ENCODE measurements around the gene FBLL1.

FBLL1 gene

GRCh38 chr5:168552146-168552545 is 23.0 kb downstream of the FBLL1 start:
- peak; percentile 47 for DNase-seq (ENCODE audit: low read depth)
- TF ChIP-seq, protein P1, sequence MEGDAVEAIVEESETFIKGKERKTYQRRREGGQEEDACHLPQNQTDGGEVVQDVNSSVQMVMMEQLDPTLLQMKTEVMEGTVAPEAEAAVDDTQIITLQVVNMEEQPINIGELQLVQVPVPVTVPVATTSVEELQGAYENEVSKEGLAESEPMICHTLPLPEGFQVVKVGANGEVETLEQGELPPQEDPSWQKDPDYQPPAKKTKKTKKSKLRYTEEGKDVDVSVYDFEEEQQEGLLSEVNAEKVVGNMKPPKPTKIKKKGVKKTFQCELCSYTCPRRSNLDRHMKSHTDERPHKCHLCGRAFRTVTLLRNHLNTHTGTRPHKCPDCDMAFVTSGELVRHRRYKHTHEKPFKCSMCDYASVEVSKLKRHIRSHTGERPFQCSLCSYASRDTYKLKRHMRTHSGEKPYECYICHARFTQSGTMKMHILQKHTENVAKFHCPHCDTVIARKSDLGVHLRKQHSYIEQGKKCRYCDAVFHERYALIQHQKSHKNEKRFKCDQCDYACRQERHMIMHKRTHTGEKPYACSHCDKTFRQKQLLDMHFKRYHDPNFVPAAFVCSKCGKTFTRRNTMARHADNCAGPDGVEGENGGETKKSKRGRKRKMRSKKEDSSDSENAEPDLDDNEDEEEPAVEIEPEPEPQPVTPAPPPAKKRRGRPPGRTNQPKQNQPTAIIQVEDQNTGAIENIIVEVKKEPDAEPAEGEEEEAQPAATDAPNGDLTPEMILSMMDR (IDR thresholded peaks at IDR 0.05; ENCODE audit: control insufficient read depth, insufficient read depth, low read depth, low read length, missing control alignments): no peak
- H3K4me3 ChIP-seq (ENCODE audit: control insufficient read depth, low read depth, low read length): no peak overlapping the region

DNA sequence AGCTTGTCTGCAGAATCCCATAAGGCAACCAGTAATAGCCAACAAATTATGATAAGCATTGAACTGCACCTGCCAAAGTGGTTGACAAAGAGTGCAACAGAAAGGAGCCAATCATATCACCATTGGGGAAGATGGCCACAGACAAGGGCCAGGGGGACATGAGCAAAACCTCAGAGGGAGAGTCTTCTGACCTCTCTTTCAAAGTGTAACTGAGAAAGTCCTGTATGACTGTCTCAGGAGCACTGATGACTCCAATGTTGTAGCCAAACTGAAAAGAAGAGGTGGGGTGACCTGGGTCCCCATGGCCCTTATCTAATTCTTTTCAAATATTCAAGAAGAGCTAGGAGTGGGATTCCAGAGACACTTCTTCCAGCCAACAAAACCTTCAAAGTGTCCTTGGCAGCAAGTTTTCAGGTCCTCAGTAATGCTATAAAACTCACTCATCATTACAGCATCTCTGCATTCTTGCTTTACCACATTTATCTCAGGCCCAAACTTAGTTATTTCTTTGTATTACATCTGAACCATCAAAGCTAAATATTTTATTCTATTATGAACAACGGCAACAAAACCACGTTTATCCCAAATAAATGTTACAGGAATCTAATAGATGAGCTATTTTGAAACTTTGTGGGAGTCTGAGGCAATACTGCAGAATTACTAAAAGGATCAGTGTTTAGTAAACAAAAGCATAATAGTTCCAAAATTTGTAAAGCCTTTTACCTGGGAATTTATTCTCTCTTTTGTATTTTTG is 24.4 kb downstream of the FBLL1 start:
- no peak for DNase-seq (ENCODE audit: low read depth)
- TF ChIP-seq, protein P1 (IDR thresholded peaks at IDR 0.05; ENCODE audit: control insufficient read depth, insufficient read depth, low read depth, low read length, missing control alignments): no peak

GRCh38 chr5:168557389-168557788 is 28.3 kb downstream of the FBLL1 start:
- TF ChIP-seq, protein P1 (IDR thresholded peaks at IDR 0.05; ENCODE audit: control insufficient read depth, insufficient read depth, low read depth, low read length, missing control alignments): no peak
- DNase-seq (ENCODE audit: low read depth): no peak
- H3K4me3 ChIP-seq (ENCODE audit: control insufficient read depth, low read depth, low read length): no peak overlapping the region

More for the DNA sequence above, 24.4 kb downstream of the FBLL1 start:
- no peak overlapping the region for H3K4me3 ChIP-seq (ENCODE audit: control insufficient read depth, low read depth, low read length)

DNA sequence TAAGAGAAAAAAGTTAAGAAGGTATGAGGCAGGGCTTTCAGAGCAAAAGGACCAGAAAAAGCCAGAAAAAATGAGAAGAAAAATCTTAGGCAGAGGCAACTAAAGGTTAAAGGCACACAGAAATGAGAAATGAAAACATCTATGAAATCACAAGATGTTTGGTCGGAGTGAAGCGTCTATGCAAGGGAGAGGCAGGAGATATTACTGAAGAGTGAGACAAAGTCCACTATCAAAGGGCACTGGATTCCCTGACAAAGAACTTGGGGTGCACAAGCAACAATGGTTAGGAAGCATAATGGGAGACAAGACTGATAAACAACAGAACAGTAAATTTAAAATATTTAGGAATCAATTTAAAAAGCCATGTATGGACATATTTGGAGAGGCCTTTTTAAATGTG is 33.2 kb downstream of the FBLL1 start:
- DNase-seq (ENCODE audit: low read depth): no peak
- no peak overlapping the region for H3K4me3 ChIP-seq (ENCODE audit: control insufficient read depth, low read depth, low read length)
- TF ChIP-seq, protein P1 (IDR thresholded peaks at IDR 0.05; ENCODE audit: control insufficient read depth, insufficient read depth, low read depth, low read length, missing control alignments): no peak

DNA sequence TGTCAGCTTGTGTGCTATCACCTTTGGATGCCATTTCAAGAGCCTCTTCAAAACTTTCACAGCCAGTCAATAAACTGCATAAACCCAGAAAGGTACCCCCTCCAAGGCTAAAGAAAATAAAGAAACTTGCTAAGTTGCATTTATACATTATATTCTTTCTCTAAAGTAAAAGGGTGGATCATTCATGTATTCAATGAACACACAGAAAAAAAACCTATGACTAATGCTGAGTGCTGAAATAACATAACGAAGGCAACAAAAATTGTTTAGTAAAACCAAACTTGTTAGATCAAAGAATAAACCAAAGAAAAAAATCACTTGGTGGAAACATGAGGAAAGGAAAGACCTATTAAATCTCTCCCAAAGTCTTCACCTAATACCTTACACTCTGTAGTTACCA is 34.9 kb downstream of the FBLL1 start:
- no peak for DNase-seq (ENCODE audit: low read depth)
- H3K4me3 ChIP-seq (ENCODE audit: control insufficient read depth, low read depth, low read length): no peak overlapping the region
- TF ChIP-seq, protein P1 (IDR thresholded peaks at IDR 0.05; ENCODE audit: control insufficient read depth, insufficient read depth, low read depth, low read length, missing control alignments): no peak

- TF ChIP-seq, protein P1 (IDR thresholded peaks at IDR 0.05; ENCODE audit: control insufficient read depth, insufficient read depth, low read depth, low read length, missing control alignments): no peak
- DNase-seq (ENCODE audit: low read depth): no peak
- no peak overlapping the region for H3K4me3 ChIP-seq (ENCODE audit: control insufficient read depth, low read depth, low read length)
Measured at GRCh38 chr5:168568738-168569137, 39.6 kb downstream of the FBLL1 start.
